Endodermal cell (in vitro differentiated cells): ENCODE data around the gene CD27. TPM values are rescaled to one million over a fixed set of nuclear protein-coding genes. Genes with fewer than 3 reads are reported as not detected.
A peak's percentile ranks its signal among the peaks of the same experiment; 100 is the strongest.

Experiments used
- DNase-seq: peaks from one replicate; pipeline ENCODE4 v3.0.0-alpha.2; 2017
- H3K27ac ChIP-seq: 2 replicates; pipeline ENCODE4 v1.5.1; 2013; ENCODE audit warnings: mild to moderate bottlenecking, low read depth, low read length, moderate library complexity
- H3K27me3 ChIP-seq: 2 replicates; pipeline ENCODE4 v1.6.1; 2013; ENCODE audit warnings: mild to moderate bottlenecking, low read length, moderate library complexity; ENCODE audit not compliant: insufficient read depth, control insufficient read depth, poor library complexity, severe bottlenecking
- H3K36me3 ChIP-seq: 2 replicates; pipeline ENCODE4 v1.7.0; 2013; ENCODE audit warnings: mild to moderate bottlenecking, low read length, moderate library complexity; ENCODE audit not compliant: control insufficient read depth, insufficient read depth
- H3K4me1 ChIP-seq: one replicate; pipeline ENCODE4 v1.7.0; 2013; ENCODE audit warnings: low read length; ENCODE audit not compliant: control insufficient read depth, insufficient read depth
- H3K4me3 ChIP-seq: 2 replicates; pipeline ENCODE4 v1.5.1; 2013; ENCODE audit warnings: mild to moderate bottlenecking, low read length, moderate library complexity
- H3K9ac ChIP-seq: 2 replicates; pipeline ENCODE4 v1.6.1; 2013; ENCODE audit warnings: mild to moderate bottlenecking, low read length, moderate library complexity; ENCODE audit not compliant: poor library complexity, severe bottlenecking; ENCODE audit errors: extremely low read depth
- H3K9me3 ChIP-seq: 2 replicates; pipeline ENCODE4 v1.6.1; 2013; ENCODE audit warnings: mild to moderate bottlenecking, low read length, moderate library complexity; ENCODE audit not compliant: control insufficient read depth
- H3K27ac Mint-ChIP-seq: 2 replicates; pipeline ENCODE4 v1.8.0; 2020; ENCODE audit warnings: mixed read lengths
- H3K27me3 Mint-ChIP-seq: 2 replicates; pipeline ENCODE4 v1.8.0; 2021; ENCODE audit warnings: mild to moderate bottlenecking, mixed read lengths; ENCODE audit not compliant: insufficient read depth
- H3K36me3 Mint-ChIP-seq: 2 replicates; pipeline ENCODE4 v1.8.0; 2020; ENCODE audit warnings: low read depth, mixed read lengths
- H3K4me1 Mint-ChIP-seq: 2 replicates; pipeline ENCODE4 v1.8.0; 2020; ENCODE audit warnings: mixed read lengths
- H3K4me3 Mint-ChIP-seq: 2 replicates; pipeline ENCODE4 v1.8.0; 2020; ENCODE audit warnings: mild to moderate bottlenecking, moderate library complexity, mixed read lengths
- H3K9me3 Mint-ChIP-seq: 2 replicates; pipeline ENCODE4 v1.8.0; 2020; ENCODE audit warnings: mild to moderate bottlenecking, mixed read lengths
- CTCF ChIP-seq: fragments of 200-600 bp; sonication (generic); conservative IDR thresholded peaks from 2 replicates; pipeline ENCODE4 v1.5.0; 2021; ENCODE audit warnings: antibody characterized with exemption, mild to moderate bottlenecking
- WGBS, 2 experiments: methylation state at CpG; one replicate each; pipeline versions ENCODE4 v1.1.5 to v1.1.7; 2013; ENCODE audit warnings: missing lambda C conversion rate in 2 of 2, mixed read lengths in 1 of 2; ENCODE audit not compliant: insufficient coverage in 1 of 2, insufficient read length in 1 of 2; 5-methylcytosine and 5-hydroxymethylcytosine counted together
- total RNA-seq, 2 donors: library from RNA; stranded (reverse); fragmentation: NEBNext Ultra II Directional in 1 of 2; extraction: Animal tissue kit (Norgen Biotek cat#: 25700) in 1 of 2; gene quantifications; 2 replicates in 1 of 2; 3 replicates in 1 of 2; pipeline ENCODE4 v1.2.1, GENCODE V29; 2021

The CD27 gene
- total RNA-seq, 2 donors from 2014 or later = 0.44 TPM; not detected in 1

GRCh38 chr12:6462234-6462995 lies 17.7 kb downstream of the CD27 start:
- H3K4me1 ChIP-seq = no peaks in the 10 kb centered on the region
- no peaks in the 10 kb centered on the region for H3K4me1 Mint-ChIP-seq
- no peak overlapping the region for H3K27ac Mint-ChIP-seq
- H3K36me3 ChIP-seq = peaks cover 28% of the 10 kb centered on the region
- no peaks in the 10 kb centered on the region for H3K9me3 Mint-ChIP-seq
- WGBS, 2 experiments = 94 to 97% methylated on average over 13 to 14 of the region's 14 CpGs
- H3K27me3 Mint-ChIP-seq = no peaks in the 10 kb centered on the region
- H3K36me3 Mint-ChIP-seq = peaks cover 70% of the 10 kb centered on the region
- no peak overlapping the region for H3K4me3 ChIP-seq
- no peak for DNase-seq
- H3K27ac ChIP-seq = no peak overlapping the region
- H3K9me3 ChIP-seq = no peaks in the 10 kb centered on the region
- no peak overlapping the region for H3K9ac ChIP-seq
- H3K4me3 Mint-ChIP-seq = no peak overlapping the region
- no peaks in the 10 kb centered on the region for H3K27me3 ChIP-seq
- no peak for TF ChIP-seq CTCF

GRCh38 chr12:6463216-6463615 lies 18.5 kb downstream of the CD27 start:
- Histone ChIP-seq H3K36me3 (peaks cover 28% of the 10 kb centered on the region), H3K9ac (no peak overlapping the region), H3K27ac (no peak overlapping the region), H3K27me3 (no peaks in the 10 kb centered on the region), H3K9me3 (no peaks in the 10 kb centered on the region), H3K4me1 (no peaks in the 10 kb centered on the region), H3K4me3 (no peak overlapping the region)
- no peak for DNase-seq
- WGBS, 2 experiments = 91 to 100% methylated on average over 6 to 7 of the region's 7 CpGs
- Mint-ChIP-seq H3K27me3 (no peaks in the 10 kb centered on the region), H3K4me3 (no peak overlapping the region), H3K27ac (peak overlapping the region; percentile 19), H3K36me3 (peaks cover 75% of the 10 kb centered on the region), H3K4me1 (no peaks in the 10 kb centered on the region), H3K9me3 (no peaks in the 10 kb centered on the region)
- no peak for TF ChIP-seq CTCF

GRCh38 chr12:6463858-6464257 lies 19.1 kb downstream of the CD27 start:
- no peaks in the 10 kb centered on the region for H3K9me3 Mint-ChIP-seq
- Histone ChIP-seq H3K4me1 (no peaks in the 10 kb centered on the region), H3K27ac (no peak overlapping the region), H3K9me3 (no peaks in the 10 kb centered on the region), H3K36me3 (peaks cover 28% of the 10 kb centered on the region), H3K9ac (no peak overlapping the region), H3K27me3 (no peaks in the 10 kb centered on the region), H3K4me3 (no peak overlapping the region)
- no peak overlapping the region for H3K27ac Mint-ChIP-seq
- H3K4me3 Mint-ChIP-seq = no peak overlapping the region
- no peaks in the 10 kb centered on the region for H3K4me1 Mint-ChIP-seq
- peaks cover 77% of the 10 kb centered on the region for H3K36me3 Mint-ChIP-seq
- no peaks in the 10 kb centered on the region for H3K27me3 Mint-ChIP-seq
- DNase-seq = no peak
- TF ChIP-seq CTCF = no peak
- 88 to 100% methylated on average over 5 to 6 of the region's 6 CpGs for WGBS, 2 experiments
